ENCODE results near the gene DLEC1. TPM values are rescaled to one million over a fixed set of nuclear protein-coding genes. Genes with fewer than 3 reads are reported as not detected.

The DLEC1 gene
- polyA plus RNA-seq, 5 donors: 2.3 to 10.4 (median 7.8) TPM

GRCh38 chr3:38107911-38108648 is 69.1 kb downstream of the DLEC1 start:
- no peak for DNase-seq

DNA sequence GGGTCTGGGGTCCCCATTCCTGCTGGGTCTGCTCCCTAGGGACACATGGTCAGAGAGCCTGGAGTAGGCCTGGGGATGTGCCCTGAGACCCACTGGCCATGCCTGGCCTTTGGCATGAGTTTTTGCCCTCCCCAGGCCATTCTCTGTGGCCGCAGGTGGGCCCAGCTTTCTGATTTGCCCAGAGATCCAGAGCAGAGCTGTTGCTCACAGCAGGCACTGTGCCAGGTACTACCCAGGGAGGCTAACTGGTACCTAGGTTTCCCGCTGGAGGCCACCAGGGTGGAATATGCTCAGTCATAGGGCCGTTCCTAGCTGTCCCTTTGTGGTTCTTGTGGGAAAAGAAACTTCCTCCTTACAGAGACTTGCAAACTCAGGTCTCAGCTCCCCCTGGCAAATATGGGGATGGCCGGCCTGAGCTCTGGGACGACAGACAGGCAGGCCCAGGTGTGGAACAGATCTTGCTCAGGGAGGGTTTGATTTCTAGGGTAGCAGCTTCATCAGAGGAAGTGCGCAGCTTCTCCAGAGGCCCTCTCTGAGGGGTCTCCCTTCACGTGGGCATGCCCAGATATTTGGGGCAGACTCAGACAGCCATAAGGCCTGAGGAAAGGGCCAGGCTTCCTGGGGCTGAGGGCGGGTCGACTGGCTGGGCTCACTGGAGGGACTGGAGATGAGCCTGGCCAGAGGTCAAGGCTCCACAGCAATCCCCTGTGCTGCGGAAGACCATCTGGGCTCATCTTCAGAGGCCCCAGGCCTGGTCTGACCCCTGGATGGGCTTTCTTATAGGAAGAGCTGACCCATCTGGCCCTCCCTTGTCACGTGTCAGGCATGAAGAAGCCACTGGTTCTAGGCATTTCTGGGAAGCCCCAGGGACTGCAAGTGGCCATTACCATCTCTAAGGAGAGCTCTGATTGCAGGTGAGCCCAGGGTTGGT is 69.9 kb downstream of the DLEC1 start:
- DNase-seq: no peak

GRCh38 chr3:38109580-38110313 is 70.7 kb downstream of the DLEC1 start:
- no peak for DNase-seq

DNA sequence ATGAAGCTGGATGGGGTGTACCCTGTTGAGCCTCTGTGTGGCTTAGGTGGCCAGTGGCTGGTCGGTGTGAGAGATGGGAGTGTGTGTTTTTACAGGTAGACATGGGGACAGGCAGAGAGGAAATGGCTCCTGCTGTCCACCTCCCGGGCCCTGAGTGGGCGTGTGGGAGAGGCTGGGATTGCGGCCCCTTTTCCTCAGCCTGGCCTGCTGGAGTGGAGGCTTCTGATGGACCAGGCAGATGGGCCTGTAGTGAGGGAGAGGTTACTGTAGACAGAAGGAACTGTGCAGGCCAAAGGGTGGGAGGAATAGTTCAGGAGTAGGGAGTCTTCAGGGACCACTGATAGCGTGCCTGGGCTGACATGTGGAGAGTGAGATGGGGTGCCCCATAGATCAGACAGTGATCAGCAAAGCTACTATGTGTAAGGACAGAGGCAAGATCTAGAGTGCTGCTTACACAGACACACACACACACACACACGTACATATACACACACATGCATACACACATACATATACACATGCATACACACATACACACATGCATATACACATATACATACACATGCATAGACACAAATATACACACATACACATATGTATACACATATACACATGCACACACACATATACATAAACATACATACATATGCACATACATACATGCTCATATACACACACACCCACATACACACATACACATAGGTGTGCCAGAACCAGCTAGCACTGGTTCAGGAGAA is 71.5 kb downstream of the DLEC1 start:
- no peak for DNase-seq

DNA sequence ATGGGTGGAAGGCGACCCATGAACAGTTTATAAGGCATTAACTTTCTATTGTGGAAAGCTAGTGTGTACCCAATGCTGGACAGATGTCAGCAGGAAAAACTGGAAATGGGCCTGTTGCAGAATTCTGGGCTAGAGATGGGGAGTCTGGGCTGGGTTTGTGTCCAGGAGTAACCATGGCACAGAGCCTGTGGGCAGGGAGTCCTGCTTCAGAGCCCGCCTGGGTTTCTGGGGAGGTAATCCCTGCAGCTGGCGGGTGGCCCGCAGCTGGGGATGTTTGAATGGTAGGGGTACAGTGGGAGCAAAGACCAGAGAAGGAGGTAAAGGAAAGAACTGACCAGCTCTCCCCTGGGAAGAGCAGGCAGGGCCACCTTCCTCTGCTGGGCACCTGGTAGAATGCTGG is 72.2 kb downstream of the DLEC1 start:
- no peak for DNase-seq

DNA sequence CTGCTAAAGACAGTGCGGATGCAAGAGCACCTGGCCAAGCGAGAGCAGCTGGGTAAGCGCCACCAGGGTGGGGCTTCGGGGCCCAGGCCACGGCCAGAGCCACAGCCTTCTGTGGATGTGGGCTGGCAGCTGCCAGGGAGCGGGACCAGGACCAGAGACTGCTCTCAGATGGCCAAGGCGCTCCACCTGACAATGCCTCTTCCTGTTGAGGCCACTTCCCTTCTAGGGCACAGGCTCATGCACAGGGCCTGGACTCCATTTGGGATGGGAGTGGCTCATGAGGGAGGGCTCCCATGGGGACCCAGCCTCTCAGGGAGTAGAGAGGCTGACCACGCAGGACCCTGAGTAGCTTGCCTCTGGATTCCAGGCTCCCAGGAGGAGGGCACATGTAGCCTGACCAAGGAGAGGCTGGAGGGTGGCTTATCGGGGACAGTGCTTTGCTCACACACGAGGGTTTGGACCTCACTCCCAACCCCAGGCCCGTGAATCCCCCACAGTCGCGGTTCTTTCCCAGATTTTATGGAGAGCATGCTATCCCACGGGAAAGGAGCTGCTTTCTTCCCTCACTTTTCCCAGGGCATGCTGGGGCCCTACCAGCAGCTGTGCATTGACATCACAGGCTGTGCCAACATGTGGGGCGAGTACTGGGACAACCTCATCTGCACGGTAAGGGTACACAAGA is 72.8 kb downstream of the DLEC1 start:
- DNase-seq: no peak

GRCh38 chr3:38112378-38112761 is 73.4 kb downstream of the DLEC1 start:
- no peak for DNase-seq

- no peak for DNase-seq
Measured at GRCh38 chr3:38114052-38114874, 75.3 kb downstream of the DLEC1 start.

GRCh38 chr3:38114875-38115644 is 76.1 kb downstream of the DLEC1 start:
- no peak for DNase-seq

- DNase-seq: no peak
Measured at GRCh38 chr3:38115645-38116427, 76.8 kb downstream of the DLEC1 start.

DNA sequence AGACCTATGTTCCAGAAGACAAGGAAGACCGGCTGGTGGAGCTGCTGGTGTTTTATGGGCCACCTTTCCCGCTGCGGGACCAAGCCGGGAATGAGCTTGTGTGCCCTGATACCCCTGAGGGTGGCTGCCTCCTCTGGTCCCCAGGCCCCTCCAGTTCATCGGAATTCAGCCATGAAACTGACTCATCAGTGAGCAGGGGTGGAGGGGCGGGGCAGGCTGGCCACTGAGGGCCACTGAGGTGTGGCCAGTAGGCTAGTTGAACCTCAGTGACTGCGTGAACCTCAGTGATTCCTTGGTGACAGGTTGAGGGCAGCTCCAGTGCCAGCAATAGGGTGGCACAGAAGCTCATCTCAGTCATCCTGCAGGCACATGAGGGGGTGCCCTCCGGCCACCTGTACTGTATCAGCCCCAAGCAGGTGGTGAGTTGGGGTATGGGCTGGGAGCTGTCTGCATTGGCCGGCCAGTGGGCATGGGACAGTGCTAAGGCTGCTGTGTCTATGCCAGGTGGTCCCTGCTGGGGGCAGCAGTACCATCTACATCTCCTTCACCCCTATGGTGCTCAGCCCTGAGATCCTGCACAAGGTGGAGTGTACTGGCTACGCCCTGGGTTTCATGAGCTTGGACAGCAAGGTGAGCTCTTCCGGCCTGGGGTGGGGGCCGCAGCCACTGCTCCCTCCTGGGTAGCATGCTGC is 77.6 kb downstream of the DLEC1 start:
- no peak for DNase-seq

DNA sequence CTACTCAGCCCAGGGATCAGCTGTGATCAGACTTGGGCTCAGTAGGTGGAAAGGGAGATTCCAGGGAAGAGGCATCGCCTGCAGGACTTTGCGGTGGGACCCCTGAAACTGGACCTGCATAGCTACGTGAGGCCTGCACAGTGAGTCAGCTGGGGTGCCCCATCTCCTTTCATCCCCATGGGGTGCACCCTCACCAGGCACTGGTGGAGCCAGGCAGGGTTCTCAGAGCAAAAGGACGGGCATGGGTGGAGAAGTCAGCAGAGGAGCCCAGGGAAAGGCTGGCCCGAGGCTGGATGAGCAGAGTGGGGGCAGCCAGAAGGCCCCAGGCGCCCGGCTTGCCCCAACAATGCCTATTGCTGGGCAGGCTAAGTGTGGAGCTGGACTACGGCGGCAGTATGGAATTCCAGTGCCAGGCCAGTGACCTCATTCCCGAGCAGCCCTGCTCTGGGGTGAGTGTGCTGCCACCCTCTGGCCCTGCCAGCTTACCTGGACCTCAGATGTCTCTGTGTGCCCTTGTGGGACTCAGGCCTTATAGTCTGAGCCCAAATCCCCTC is 78.2 kb downstream of the DLEC1 start:
- DNase-seq: no peak

- peak in 1 of 2 donors; percentile 32 for DNase-seq
Measured at GRCh38 chr3:38117748-38118420, 78.9 kb downstream of the DLEC1 start.

DNA sequence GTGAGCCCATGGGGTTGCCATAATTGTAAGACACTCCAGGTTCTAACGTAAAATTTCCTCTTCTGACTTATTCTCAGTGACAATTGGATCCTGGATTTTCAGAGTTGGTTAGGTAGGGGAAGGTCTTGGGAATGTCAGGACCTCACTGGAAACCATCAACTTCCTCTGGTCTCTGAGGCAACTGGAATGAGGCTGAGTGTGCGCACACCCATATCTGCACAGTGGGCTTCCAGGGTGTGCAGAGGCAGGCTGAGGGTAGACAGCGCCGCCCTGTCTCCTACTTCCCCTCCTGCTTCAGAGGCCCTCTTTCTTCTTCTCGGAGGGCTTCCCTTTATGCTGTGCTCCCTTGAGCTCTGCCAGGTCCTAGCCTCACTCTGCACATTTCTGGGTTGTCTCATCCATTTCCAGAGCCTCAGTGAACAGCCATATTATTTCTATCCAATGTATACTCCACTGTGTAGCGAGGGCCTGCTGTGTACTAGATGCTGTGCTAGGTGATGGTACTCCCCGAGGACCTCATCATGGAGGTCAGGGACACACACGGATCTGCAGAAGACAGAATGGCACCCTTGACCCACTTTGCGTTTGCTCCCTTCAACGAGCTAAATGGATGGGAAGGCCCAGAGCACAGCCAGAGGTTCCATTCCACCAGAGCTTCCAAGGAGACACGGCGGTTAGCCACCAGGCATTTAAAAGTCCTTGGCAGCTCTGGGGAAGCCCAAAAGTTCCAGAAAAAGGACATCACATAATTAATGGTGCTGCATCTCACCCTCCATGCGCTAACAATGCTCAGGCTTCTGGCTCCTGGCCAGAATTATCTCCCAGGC is 79.6 kb downstream of the DLEC1 start:
- DNase-seq: no peak

DNA sequence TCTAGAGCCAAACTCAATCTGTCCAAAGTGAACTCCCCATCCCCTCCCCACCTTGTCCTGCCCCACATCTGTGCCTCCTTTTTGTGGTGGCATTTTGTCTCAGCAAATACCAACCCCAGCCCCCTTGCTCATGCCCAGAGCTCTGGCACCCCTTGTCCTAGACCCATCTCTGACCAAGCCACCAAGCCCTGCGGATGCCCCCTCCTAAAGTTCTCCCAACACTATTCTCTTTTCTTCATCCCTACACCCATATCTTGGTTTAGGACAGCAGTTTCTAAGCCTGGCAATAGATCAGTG is 80.2 kb downstream of the DLEC1 start:
- DNase-seq: no peak

Data from right lung (tissue), 5 donors.